ENCODE results near the gene GGA2.

Gene GGA2

DNA sequence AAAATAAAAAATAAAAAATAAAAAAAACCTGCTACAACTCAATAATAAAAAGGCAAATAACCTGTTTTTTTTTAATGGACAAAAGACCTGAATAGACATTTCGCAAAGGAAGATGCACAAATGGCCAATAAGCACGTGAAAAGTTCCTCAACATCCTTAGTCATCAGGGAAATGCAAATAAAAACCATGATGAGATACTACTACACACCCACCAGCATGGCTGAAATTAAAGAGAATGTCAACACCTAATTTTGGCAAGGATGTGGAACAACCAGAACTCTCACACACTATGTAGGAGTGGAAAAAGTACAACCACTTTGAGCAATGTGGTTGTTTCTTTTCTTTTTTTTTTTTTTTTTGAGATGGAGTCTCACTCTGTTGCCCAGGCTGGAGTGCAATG, 81.9 kb downstream of the GGA2 start:
- H4K91ac ChIP-seq (ENCODE audit: low read length): no peak overlapping the region
- H3K14ac ChIP-seq (ENCODE audit: low read length in 2 of 2): no peak overlapping the region
- no peak overlapping the region for H2AK5ac ChIP-seq (ENCODE audit: low read length, severe bottlenecking)
- no peak overlapping the region for H3K9ac ChIP-seq (ENCODE audit: low read length)
- H3K23ac ChIP-seq (ENCODE audit: low read length in 2 of 2): no peak overlapping the region
- H3K4me3 ChIP-seq (ENCODE audit: insufficient read depth in 1 of 2, low read depth in 1 of 2, low read length in 2 of 2): no peak overlapping the region
- no peak overlapping the region for H2BK12ac ChIP-seq (ENCODE audit: low read length in 2 of 2)
- H3K18ac ChIP-seq (ENCODE audit: low read depth in 1 of 2, low read length in 2 of 2): no peak overlapping the region
- no peak overlapping the region for H2BK15ac ChIP-seq (ENCODE audit: low read depth, poor library complexity, severe bottlenecking)
- H3K79me1 ChIP-seq (replicated peaks; ENCODE audit: low read length, poor library complexity, severe bottlenecking): peaks cover 2% of the 10 kb centered on the region
- H3K27me3 ChIP-seq (ENCODE audit: control insufficient read depth in 1 of 2, insufficient read depth in 1 of 2, low read length in 2 of 2): no peaks in the 10 kb centered on the region
- H2BK5ac ChIP-seq (ENCODE audit: low read depth, low read length, poor library complexity, severe bottlenecking): no peak overlapping the region
- H2AFZ ChIP-seq (ENCODE audit: low read depth, low read length): no peak overlapping the region
- no peak overlapping the region for H2BK120ac ChIP-seq (ENCODE audit: low read depth, low read length)
- H3K27ac ChIP-seq (ENCODE audit: low read length, poor library complexity, severe bottlenecking): no peak overlapping the region
- H3K9me3 ChIP-seq (ENCODE audit: control insufficient read depth, low read length): no peaks in the 10 kb centered on the region
- H3K4me1 ChIP-seq (ENCODE audit: control insufficient read depth, insufficient read depth, low read depth, low read length): peaks cover 11% of the 10 kb centered on the region
- DNase-seq: no peak
- 96% methylated on average over 2 of the region's 2 CpGs for WGBS
- no peak overlapping the region for H4K8ac ChIP-seq (ENCODE audit: low read length)
- H3K4me2 ChIP-seq (ENCODE audit: low read length, poor library complexity, severe bottlenecking): no peak overlapping the region
- no peak overlapping the region for H3K4ac ChIP-seq (ENCODE audit: low read depth in 1 of 2, low read length in 2 of 2)
- H3K36me3 ChIP-seq (ENCODE audit: control insufficient read depth in 1 of 2, insufficient read depth in 2 of 2, low read depth in 1 of 2, low read length in 2 of 2): peaks cover 25 to 47% of the 10 kb centered on the region in 2 experiments

DNA sequence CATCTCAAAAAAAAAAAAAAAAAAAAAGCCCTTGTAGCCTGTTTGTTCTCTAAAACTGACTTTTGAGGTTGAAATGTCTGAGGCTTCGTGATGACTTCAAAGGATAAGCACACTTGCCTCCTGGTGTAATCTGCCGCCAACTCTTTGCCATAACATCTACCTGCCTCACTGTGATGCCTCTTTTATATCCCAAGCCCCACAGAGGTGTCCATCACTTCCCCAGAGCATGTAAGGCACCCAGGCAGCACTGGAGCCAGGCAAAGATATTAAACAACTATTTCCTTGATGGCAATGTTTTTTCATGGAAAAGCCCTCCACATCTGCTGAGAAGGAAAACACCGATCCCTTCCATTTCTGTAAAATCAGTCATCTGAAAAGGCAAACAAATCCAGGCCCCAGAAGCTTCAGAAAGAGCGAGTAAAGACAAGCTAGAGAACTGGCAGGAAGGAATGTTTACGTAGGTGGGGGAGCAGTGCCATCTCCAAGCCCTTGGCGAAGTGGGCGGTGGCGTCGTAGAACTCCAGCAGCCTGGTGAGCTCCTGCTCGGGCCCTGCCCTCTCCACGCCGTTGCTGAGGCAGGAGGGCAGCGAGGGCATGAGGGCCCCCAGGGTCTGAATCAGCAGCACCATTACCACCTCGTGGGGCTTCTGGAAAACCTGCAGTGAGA, 85.9 kb downstream of the GGA2 start:
- Histone ChIP-seq H3K4ac (ENCODE audit: low read depth in 1 of 2, low read length in 2 of 2) (no peak overlapping the region), H2BK15ac (ENCODE audit: low read depth, poor library complexity, severe bottlenecking) (no peak overlapping the region), H4K91ac (ENCODE audit: low read length) (peak overlapping the region; percentile 66), H3K9ac (ENCODE audit: low read length) (peak overlapping the region; percentile 27), H3K27me3 (ENCODE audit: control insufficient read depth in 1 of 2, insufficient read depth in 1 of 2, low read length in 2 of 2) (no peaks in the 10 kb centered on the region), H2BK120ac (ENCODE audit: low read depth, low read length) (no peak overlapping the region), H2BK12ac (ENCODE audit: low read length in 2 of 2) (peak overlapping the region; percentile 14 to 65), H3K18ac (ENCODE audit: low read depth in 1 of 2, low read length in 2 of 2) (peak overlapping the region; percentile 62 to 81), H3K4me1 (ENCODE audit: control insufficient read depth, insufficient read depth, low read depth, low read length) (peaks cover 18% of the 10 kb centered on the region), H2AK5ac (ENCODE audit: low read length, severe bottlenecking) (peak overlapping the region; percentile 10), H2BK5ac (ENCODE audit: low read depth, low read length, poor library complexity, severe bottlenecking) (peak overlapping the region; percentile 53), H3K27ac (ENCODE audit: low read length, poor library complexity, severe bottlenecking) (peak overlapping the region; percentile 63), H4K8ac (ENCODE audit: low read length) (no peak overlapping the region), H3K79me1 (replicated peaks; ENCODE audit: low read length, poor library complexity, severe bottlenecking) (peaks cover 2% of the 10 kb centered on the region), H3K23ac (ENCODE audit: low read length in 2 of 2) (no peak overlapping the region), H3K36me3 (ENCODE audit: control insufficient read depth in 1 of 2, insufficient read depth in 2 of 2, low read depth in 1 of 2, low read length in 2 of 2) (peaks cover 13 to 17% of the 10 kb centered on the region in 2 experiments), H2AFZ (ENCODE audit: low read depth, low read length) (no peak overlapping the region), H3K4me3 (ENCODE audit: insufficient read depth in 1 of 2, low read depth in 1 of 2, low read length in 2 of 2) (no peak overlapping the region), H3K14ac (ENCODE audit: low read length in 2 of 2) (no peak overlapping the region), H3K9me3 (ENCODE audit: control insufficient read depth, low read length) (no peaks in the 10 kb centered on the region), H3K4me2 (ENCODE audit: low read length, poor library complexity, severe bottlenecking) (peak overlapping the region; percentile 17)
- DNase-seq: peak; percentile 15
- 83% methylated on average over 13 of the region's 14 CpGs for WGBS

- Histone ChIP-seq H2BK15ac (ENCODE audit: low read depth, poor library complexity, severe bottlenecking) (no peak overlapping the region), H2BK12ac (ENCODE audit: low read length in 2 of 2) (peak overlapping the region in 1 of 2 experiments; percentile 96), H3K23ac (ENCODE audit: low read length in 2 of 2) (no peak overlapping the region), H3K4me1 (ENCODE audit: control insufficient read depth, insufficient read depth, low read depth, low read length) (peaks cover 18% of the 10 kb centered on the region), H2BK120ac (ENCODE audit: low read depth, low read length) (no peak overlapping the region), H2AK5ac (ENCODE audit: low read length, severe bottlenecking) (peak overlapping the region; percentile 11), H3K4me2 (ENCODE audit: low read length, poor library complexity, severe bottlenecking) (no peak overlapping the region), H3K27ac (ENCODE audit: low read length, poor library complexity, severe bottlenecking) (peak overlapping the region; percentile 76), H3K9ac (ENCODE audit: low read length) (peak overlapping the region; percentile 71), H3K4me3 (ENCODE audit: insufficient read depth in 1 of 2, low read depth in 1 of 2, low read length in 2 of 2) (peak overlapping the region in 1 of 2 experiments; percentile 10), H2AFZ (ENCODE audit: low read depth, low read length) (no peak overlapping the region), H3K27me3 (ENCODE audit: control insufficient read depth in 1 of 2, insufficient read depth in 1 of 2, low read length in 2 of 2) (no peaks in the 10 kb centered on the region), H3K36me3 (ENCODE audit: control insufficient read depth in 1 of 2, insufficient read depth in 2 of 2, low read depth in 1 of 2, low read length in 2 of 2) (peaks cover 8 to 11% of the 10 kb centered on the region in 2 experiments), H4K91ac (ENCODE audit: low read length) (no peak overlapping the region), H3K18ac (ENCODE audit: low read depth in 1 of 2, low read length in 2 of 2) (peak overlapping the region in 1 of 2 experiments; percentile 92), H3K14ac (ENCODE audit: low read length in 2 of 2) (no peak overlapping the region), H3K79me1 (replicated peaks; ENCODE audit: low read length, poor library complexity, severe bottlenecking) (peaks cover 2% of the 10 kb centered on the region), H4K8ac (ENCODE audit: low read length) (no peak overlapping the region), H3K9me3 (ENCODE audit: control insufficient read depth, low read length) (no peaks in the 10 kb centered on the region), H3K4ac (ENCODE audit: low read depth in 1 of 2, low read length in 2 of 2) (peak overlapping the region in 1 of 2 experiments; percentile 78), H2BK5ac (ENCODE audit: low read depth, low read length, poor library complexity, severe bottlenecking) (no peak overlapping the region)
- WGBS: 1% methylated on average over 11 of the region's 11 CpGs
- peak; percentile 97 for DNase-seq
Measured at GRCh38 chr16:23423496-23424049, 86.7 kb downstream of the GGA2 start.

GRCh38 chr16:23420011-23420410, 90.3 kb downstream of the GGA2 start:
- no peak overlapping the region for H3K4ac ChIP-seq (ENCODE audit: low read depth in 1 of 2, low read length in 2 of 2)
- WGBS: 64% methylated on average over 5 of the region's 5 CpGs
- DNase-seq: peak; percentile 10

More at GRCh38 chr16:23420011-23420410, 90.3 kb downstream of the GGA2 start:
- peaks cover 23 to 42% of the 10 kb centered on the region in 2 experiments for H3K36me3 ChIP-seq (ENCODE audit: control insufficient read depth in 1 of 2, insufficient read depth in 2 of 2, low read depth in 1 of 2, low read length in 2 of 2)
- no peaks in the 10 kb centered on the region for H3K79me1 ChIP-seq (replicated peaks; ENCODE audit: low read length, poor library complexity, severe bottlenecking)
- no peak overlapping the region for H2AFZ ChIP-seq (ENCODE audit: low read depth, low read length)
- H2BK15ac ChIP-seq (ENCODE audit: low read depth, poor library complexity, severe bottlenecking): no peak overlapping the region
- no peaks in the 10 kb centered on the region for H3K27me3 ChIP-seq (ENCODE audit: control insufficient read depth in 1 of 2, insufficient read depth in 1 of 2, low read length in 2 of 2)
- H3K9me3 ChIP-seq (ENCODE audit: control insufficient read depth, low read length): no peaks in the 10 kb centered on the region
- H3K18ac ChIP-seq (ENCODE audit: low read depth in 1 of 2, low read length in 2 of 2): no peak overlapping the region
- H2AK5ac ChIP-seq (ENCODE audit: low read length, severe bottlenecking): no peak overlapping the region
- H3K9ac ChIP-seq (ENCODE audit: low read length): no peak overlapping the region
- peak overlapping the region; percentile 72 for H3K27ac ChIP-seq (ENCODE audit: low read length, poor library complexity, severe bottlenecking)
- no peak overlapping the region for H2BK120ac ChIP-seq (ENCODE audit: low read depth, low read length)
- no peak overlapping the region for H2BK5ac ChIP-seq (ENCODE audit: low read depth, low read length, poor library complexity, severe bottlenecking)
- peaks cover 18% of the 10 kb centered on the region for H3K4me1 ChIP-seq (ENCODE audit: control insufficient read depth, insufficient read depth, low read depth, low read length)
- H3K4me3 ChIP-seq (ENCODE audit: insufficient read depth in 1 of 2, low read depth in 1 of 2, low read length in 2 of 2): no peak overlapping the region
- H3K4me2 ChIP-seq (ENCODE audit: low read length, poor library complexity, severe bottlenecking): no peak overlapping the region
- no peak overlapping the region for H4K8ac ChIP-seq (ENCODE audit: low read length)
- no peak overlapping the region for H3K23ac ChIP-seq (ENCODE audit: low read length in 2 of 2)
- no peak overlapping the region for H4K91ac ChIP-seq (ENCODE audit: low read length)
- H2BK12ac ChIP-seq (ENCODE audit: low read length in 2 of 2): no peak overlapping the region
- no peak overlapping the region for H3K14ac ChIP-seq (ENCODE audit: low read length in 2 of 2)
